ENCODE results near the gene MAP3K7CL.

The MAP3K7CL gene, protein sequence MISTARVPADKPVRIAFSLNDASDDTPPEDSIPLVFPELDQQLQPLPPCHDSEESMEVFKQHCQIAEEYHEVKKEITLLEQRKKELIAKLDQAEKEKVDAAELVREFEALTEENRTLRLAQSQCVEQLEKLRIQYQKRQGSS

DNA sequence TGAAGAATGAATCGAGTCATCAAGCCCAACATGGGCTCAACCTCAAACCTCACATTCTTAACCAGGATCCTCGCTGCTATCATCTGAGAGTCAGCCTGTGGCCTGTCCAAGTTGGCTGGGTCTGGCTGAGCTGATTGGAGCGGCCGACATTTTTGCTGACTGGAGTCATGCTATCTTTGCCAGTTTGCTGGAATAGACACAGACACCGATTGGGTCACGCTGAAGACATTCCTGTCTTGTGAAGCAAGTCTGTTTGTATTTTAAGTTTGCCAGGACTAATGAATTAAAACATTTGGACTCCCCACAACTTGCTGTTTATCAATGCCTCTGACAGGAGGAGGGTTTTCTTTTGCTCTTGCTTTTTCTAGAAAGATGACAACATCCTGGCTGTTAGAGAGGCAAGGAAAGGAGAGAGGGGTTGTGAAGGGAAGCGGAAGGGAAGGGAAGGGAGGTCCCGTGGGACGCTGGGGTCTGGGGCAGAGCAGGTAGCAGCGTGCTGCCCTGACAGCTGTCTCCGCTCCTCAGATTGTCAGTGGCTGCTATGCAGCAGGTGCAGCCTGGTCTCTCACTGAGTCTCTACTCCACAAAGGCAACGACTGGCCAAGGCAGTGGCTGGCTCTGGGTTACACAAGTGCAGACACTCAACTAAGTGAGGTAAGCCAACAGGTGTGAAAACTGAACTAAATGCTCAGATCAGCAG is at the start of gene MAP3K7CL:
TSS of gene MAP3K7CL (plus strand) at position 375 of the 700 bp plus-strand sequence. CDS start 2,701 bp downstream, outside the sequence.
- no peaks in the 10 kb centered on the region for H3K27me3 Mint-ChIP-seq
- H3K4me1 Mint-ChIP-seq = peaks cover 3% of the 10 kb centered on the region
- DNase-seq (no peak), ATAC-seq (no peak)
- H3K27ac Mint-ChIP-seq = no peak within 1 kb of the TSS
- H3K36me3 Mint-ChIP-seq (ENCODE audit: low read depth) = peaks cover 2% of the 10 kb centered on the region
- no peaks in the 10 kb centered on the region for H3K9me3 Mint-ChIP-seq
- H3K4me3 Mint-ChIP-seq = no peak within 1 kb of the TSS

DNA sequence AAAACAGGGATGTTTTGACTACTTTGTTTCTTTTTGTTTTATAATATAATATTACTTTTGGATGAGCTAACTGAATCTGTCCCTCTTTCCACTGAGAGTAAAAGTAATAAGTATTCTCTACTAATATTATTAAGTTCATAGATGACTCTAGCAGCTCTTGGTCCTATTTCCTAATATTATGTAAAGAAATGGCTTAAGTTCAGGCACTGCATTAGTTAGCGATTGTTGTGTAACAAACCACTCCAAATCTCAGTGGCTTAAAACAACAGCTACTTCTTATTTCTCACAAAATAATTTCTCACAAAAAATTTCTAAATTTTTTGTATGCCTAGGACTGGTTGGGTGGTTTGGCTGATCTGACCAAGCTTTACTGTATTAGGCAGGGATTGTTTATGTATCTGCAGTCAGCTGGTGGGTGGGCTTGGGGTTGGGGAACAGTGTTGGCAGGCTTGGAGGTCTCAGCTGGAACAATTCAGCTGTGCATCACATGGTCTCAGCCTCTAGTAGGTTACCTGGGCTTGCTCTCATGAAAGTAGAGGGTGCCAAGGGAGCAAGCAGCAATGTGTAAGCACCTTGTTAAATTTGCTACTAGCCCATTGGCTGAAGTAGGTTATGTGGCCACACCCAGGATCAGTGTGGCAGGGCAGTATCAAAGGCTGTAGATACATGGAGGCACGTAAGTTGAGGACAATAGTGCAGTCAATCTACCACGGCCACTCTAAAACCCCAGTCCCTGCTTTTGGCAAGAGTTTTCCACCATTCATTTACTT is 48.2 kb upstream of the MAP3K7CL start:
- H3K4me3 Mint-ChIP-seq = no peak overlapping the region
- DNase-seq = no peak
- peaks cover 44% of the 10 kb centered on the region for H3K4me1 Mint-ChIP-seq
- no peak overlapping the region for H3K27ac Mint-ChIP-seq
- H3K9me3 Mint-ChIP-seq = no peaks in the 10 kb centered on the region
- no peaks in the 10 kb centered on the region for H3K27me3 Mint-ChIP-seq
- ATAC-seq = no peak
- no peaks in the 10 kb centered on the region for H3K36me3 Mint-ChIP-seq (ENCODE audit: low read depth)

DNA sequence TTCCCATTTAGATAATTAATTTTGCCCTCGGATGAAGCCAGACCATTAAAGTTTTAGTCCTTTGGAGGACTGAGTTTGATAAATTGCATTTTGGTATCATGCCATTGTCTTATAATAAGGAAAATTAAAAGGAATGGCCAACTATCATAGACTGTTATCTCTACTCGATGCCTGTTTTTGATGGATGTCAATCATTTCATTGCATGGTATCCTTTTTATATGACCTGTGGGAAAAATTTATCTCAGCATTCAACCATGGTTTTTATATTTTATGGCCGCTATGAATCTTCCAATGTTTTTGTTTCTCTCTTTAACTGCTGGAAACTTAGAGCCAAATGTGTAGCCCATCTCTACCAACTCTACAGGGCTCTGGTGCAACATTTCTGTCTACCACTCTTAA is 47.1 kb upstream of the MAP3K7CL start:
- H3K4me1 Mint-ChIP-seq = peaks cover 40% of the 10 kb centered on the region
- H3K27ac Mint-ChIP-seq = no peak overlapping the region
- ATAC-seq = no peak

DNA sequence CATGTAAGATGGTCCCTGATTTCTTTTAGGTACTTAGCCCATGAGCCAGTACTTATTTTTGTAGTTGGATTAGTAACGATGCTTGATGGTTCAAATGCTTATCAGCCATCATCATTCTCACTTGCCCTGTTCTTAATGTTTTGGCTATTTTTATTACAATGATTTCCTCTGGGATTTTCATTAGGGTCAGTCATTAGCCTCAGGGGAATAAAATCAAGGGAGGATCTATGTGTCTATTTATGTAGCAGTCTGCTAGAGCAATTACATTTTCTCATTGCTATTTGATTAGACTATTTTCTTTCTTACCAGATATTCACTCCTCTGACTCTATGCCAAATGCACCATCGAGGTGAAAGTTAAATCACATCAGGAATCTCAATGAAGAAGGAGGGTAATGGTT is 46.1 kb upstream of the MAP3K7CL start:
- H3K4me3 Mint-ChIP-seq = no peak overlapping the region
- peaks cover 29% of the 10 kb centered on the region for H3K4me1 Mint-ChIP-seq
- no peaks in the 10 kb centered on the region for H3K9me3 Mint-ChIP-seq
- no peak for DNase-seq
- no peak for ATAC-seq
- H3K36me3 Mint-ChIP-seq (ENCODE audit: low read depth) = no peaks in the 10 kb centered on the region
- no peaks in the 10 kb centered on the region for H3K27me3 Mint-ChIP-seq
- H3K27ac Mint-ChIP-seq = no peak overlapping the region

More for the DNA sequence above, 47.1 kb upstream of the MAP3K7CL start:
- no peaks in the 10 kb centered on the region for H3K36me3 Mint-ChIP-seq (ENCODE audit: low read depth)
- no peaks in the 10 kb centered on the region for H3K9me3 Mint-ChIP-seq
- H3K4me3 Mint-ChIP-seq = no peak overlapping the region
- DNase-seq = no peak
- H3K27me3 Mint-ChIP-seq = no peaks in the 10 kb centered on the region

DNA sequence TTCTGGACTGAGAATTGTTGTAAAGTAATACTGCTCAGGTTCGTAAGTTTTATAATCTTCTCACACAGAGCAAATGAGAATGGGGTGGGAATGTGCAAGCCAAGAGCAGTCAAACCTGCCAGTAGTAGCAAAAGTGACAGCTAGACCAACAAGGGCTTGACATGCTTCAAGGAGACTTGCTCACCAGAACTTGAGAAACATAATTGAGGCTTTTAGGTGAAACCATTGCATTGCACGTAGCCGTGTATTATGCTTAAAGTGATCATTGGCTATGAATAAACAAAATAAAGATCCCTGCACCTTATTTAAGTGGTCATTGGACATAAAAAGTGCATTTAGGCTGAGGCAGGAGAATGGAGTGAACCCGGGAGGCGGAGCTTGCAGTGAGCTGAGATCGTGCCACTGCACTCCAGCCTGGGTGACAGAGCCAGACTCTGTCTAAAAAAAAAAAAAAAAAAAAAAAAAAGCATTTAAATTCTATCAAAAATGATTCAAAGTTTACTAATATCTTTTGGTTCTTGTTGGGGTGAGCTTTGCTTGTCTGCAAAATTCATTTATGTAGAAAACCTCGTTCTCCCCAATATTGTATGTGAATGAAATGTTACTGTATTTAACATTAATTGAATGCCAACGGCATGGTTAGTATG is 45.2 kb upstream of the MAP3K7CL start:
- no peak overlapping the region for H3K27ac Mint-ChIP-seq
- no peaks in the 10 kb centered on the region for H3K27me3 Mint-ChIP-seq
- ATAC-seq (no peak), DNase-seq (no peak)
- H3K9me3 Mint-ChIP-seq = no peaks in the 10 kb centered on the region
- H3K4me3 Mint-ChIP-seq = no peak overlapping the region
- H3K36me3 Mint-ChIP-seq (ENCODE audit: low read depth) = no peaks in the 10 kb centered on the region
- peaks cover 22% of the 10 kb centered on the region for H3K4me1 Mint-ChIP-seq

DNA sequence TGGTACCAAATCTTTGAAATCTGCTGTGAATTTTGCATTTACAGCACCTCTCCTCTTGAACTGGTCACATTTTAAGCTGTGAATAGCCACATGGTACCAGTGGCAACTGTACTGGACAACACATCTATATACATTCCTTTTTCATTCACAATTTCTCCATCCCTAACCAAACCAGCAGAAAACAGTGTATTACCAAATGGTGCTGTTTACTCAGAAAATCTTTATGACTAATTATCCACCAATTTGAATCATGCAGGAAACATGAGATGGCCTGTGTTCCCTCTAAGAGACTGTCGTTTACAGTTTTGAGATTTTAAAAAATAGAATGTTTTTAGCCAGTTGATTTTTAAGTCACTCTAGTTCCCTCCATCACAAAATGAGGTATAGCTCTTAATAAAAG is 39.4 kb upstream of the MAP3K7CL start:
- H3K4me1 Mint-ChIP-seq = peaks cover 10% of the 10 kb centered on the region
- H3K4me3 Mint-ChIP-seq = no peak overlapping the region
- DNase-seq (no peak), ATAC-seq (peak; percentile 62)
- no peaks in the 10 kb centered on the region for H3K9me3 Mint-ChIP-seq
- no peak overlapping the region for H3K27ac Mint-ChIP-seq
- peaks cover 2% of the 10 kb centered on the region for H3K36me3 Mint-ChIP-seq (ENCODE audit: low read depth)
- H3K27me3 Mint-ChIP-seq = no peaks in the 10 kb centered on the region

DNA sequence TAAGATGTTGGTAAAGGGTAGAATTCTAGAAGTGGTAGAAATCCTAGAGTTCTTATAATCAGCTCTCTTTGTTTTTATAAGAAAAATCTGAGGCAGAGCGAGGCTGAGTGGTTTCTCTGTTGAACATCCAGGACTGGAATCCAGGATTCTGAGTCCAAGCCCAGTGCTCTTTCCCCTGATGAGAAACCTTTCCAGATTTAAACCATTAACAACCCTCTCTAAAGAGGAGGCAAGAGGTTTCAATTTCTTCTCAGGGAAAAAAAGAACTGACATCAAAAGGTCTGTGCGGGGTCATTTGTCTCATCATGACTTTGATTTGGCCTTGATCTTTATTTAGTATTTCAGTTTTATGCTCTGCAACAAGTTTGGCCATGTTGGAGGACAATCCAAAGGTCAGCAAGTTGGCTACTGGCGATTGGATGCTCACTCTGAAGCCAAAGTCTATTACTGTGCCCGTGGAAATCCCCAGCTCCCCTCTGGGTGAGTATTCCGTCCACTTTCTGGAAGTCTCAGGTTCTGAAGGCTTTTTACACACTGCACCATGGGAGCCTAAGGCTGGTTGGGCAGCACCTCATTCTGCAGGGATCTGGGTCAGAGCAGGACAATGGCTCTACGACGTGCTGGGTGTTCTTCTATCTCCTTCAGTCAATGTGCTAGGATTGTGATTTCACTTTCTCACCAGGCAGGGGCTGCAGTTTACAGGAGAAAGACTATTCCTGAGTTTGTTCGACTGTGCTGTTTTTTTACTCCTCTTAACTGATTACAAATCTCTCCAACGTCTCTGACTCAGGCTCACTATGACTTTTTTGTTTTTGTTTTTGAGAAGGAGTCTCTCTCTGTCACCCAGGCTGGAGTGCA is 38.1 kb upstream of the MAP3K7CL start:
- no peaks in the 10 kb centered on the region for H3K9me3 Mint-ChIP-seq
- no peak overlapping the region for H3K27ac Mint-ChIP-seq
- no peak for DNase-seq
- ATAC-seq = no peak
- peaks cover 2% of the 10 kb centered on the region for H3K36me3 Mint-ChIP-seq (ENCODE audit: low read depth)
- no peak overlapping the region for H3K4me3 Mint-ChIP-seq
- no peaks in the 10 kb centered on the region for H3K27me3 Mint-ChIP-seq
- peaks cover 10% of the 10 kb centered on the region for H3K4me1 Mint-ChIP-seq

DNA sequence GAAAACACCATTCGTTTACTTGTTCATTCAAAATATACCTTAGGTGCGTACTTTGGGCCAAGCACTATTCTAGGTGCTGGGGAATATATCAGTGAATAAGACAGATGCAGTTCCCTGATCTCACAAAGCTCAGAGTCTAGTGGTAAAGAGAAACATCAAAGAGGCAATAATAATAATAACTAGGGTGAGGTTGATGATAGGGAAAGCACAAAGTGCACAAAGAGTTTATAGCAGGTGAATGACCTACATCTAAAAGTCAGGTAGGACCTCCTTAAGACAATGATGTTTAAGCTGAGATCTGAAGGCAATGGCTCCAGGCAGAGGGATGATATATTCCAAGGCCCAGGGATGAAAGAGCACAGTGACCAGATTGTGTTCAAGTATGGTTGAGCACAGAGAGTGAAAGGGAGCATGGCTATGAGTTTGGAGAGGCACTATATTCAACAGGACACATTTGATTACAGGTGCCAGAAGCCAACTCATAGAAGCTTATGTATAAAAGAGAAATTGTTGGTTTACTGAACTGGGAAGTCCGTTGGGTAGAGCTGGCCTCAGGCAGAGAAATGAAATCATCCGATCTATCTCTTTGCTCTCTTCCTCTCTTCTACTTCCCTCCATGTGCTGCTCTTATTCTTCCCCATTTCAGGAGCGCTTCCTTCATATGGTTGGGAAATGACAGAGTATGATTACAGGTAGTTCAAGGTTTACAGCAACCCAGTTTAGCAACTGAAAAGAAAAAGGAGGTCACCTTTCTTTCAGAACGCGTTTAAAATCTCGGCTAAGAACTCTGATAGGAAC is 34.0 kb upstream of the MAP3K7CL start:
- H3K9me3 Mint-ChIP-seq = no peaks in the 10 kb centered on the region
- H3K4me3 Mint-ChIP-seq = no peak overlapping the region
- peaks cover 4% of the 10 kb centered on the region for H3K4me1 Mint-ChIP-seq
- peaks cover 7% of the 10 kb centered on the region for H3K36me3 Mint-ChIP-seq (ENCODE audit: low read depth)
- no peak for ATAC-seq
- no peak overlapping the region for H3K27ac Mint-ChIP-seq
- H3K27me3 Mint-ChIP-seq = no peaks in the 10 kb centered on the region
- DNase-seq = no peak

DNA sequence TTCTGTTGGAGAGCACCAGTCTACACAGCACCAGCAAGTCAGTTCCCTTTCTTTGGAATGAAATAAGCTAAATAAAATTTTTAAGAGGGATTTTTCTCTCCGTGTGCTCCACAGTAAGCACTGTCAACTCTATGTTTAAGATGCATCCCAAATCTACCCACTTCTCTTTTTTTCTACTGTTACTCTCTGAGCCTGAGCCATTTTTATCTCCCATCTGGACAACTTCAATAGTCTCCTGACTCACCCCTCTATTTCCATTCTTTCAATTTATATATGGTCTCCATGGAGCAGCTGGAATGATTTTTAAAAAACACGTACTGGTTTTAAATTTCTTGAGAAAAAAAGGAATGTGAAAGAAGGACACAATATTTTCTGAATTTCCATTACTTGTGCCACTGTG is 32.3 kb upstream of the MAP3K7CL start:
- no peak overlapping the region for H3K4me3 Mint-ChIP-seq
- no peaks in the 10 kb centered on the region for H3K4me1 Mint-ChIP-seq
- H3K27ac Mint-ChIP-seq = no peak overlapping the region
- no peaks in the 10 kb centered on the region for H3K9me3 Mint-ChIP-seq
- no peaks in the 10 kb centered on the region for H3K27me3 Mint-ChIP-seq
- DNase-seq (no peak), ATAC-seq (no peak)
- peaks cover 7% of the 10 kb centered on the region for H3K36me3 Mint-ChIP-seq (ENCODE audit: low read depth)

DNA sequence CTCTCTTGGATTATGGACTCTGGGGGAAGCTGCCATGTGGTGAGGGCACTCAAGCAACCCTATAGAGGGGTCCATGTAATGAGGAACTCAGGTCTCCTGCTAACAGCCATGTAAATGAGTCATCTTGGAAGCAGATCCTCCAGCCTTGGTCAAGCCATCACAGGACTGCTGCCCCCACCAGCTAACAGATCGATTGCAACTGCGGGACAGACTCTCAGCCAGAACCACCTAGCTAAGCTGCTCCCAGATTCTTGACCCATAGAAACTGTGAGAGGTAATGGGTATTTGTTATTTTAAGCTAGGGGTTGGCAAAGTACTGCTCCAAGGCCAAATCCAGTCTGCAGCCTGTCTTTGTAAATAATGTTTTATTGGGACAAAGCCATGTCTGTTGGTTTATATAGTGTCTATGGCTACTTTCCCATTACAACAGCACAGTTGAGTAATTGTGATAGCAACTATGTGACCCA is 27.6 kb upstream of the MAP3K7CL start:
- Mint-ChIP-seq H3K9me3 (no peaks in the 10 kb centered on the region), H3K27me3 (no peaks in the 10 kb centered on the region), H3K27ac (no peak overlapping the region), H3K36me3 (ENCODE audit: low read depth) (peaks cover 5% of the 10 kb centered on the region), H3K4me3 (no peak overlapping the region), H3K4me1 (no peaks in the 10 kb centered on the region)
- ATAC-seq (no peak), DNase-seq (no peak)

DNA sequence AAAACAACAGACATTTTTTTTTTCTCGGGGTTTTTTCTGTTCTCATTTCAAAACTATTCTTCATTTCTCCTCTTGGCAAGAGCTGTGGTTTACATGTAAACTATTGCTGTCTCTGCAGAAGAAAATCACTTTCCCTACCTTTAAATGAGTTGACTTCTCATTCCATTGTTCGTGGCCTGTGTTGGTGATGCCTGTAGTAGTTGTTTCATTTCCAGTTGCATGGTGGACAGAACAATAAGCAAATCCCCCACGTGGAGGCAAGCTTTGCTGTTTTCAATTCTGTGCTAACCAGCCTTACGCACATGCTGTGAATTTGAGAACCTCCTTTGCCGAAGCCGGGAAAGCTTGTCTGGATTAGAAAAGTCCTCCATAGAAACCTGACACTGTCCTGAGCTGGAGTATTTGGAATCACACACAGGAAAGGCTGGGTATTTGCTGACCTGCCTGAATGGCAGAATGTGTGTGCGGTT is 26.2 kb upstream of the MAP3K7CL start:
- H3K4me1 Mint-ChIP-seq = no peaks in the 10 kb centered on the region
- peaks cover 2% of the 10 kb centered on the region for H3K36me3 Mint-ChIP-seq (ENCODE audit: low read depth)
- no peak for DNase-seq
- no peak overlapping the region for H3K27ac Mint-ChIP-seq
- ATAC-seq = no peak
- H3K4me3 Mint-ChIP-seq = no peak overlapping the region
- H3K27me3 Mint-ChIP-seq = no peaks in the 10 kb centered on the region
- H3K9me3 Mint-ChIP-seq = no peaks in the 10 kb centered on the region

DNA sequence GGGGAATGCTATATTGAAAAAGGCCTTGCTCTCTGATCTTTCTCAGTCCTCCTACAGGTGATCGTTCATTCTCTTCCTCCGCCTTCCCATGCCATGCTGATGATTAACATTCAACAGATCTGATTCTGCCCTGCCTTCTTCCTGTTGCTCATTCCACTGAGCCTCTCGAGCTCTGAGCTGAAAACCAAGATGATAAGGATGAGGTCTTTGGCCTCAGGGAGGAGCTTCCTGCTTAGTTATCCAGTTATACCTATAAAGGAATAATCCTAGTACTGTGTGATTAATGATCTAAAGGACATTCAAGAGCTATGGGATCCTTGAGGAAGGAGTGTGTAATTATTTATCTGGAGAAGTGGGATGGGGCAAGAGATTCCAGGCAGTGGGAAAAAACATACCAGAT is 25.2 kb upstream of the MAP3K7CL start:
- H3K27ac Mint-ChIP-seq = no peak overlapping the region
- no peak overlapping the region for H3K4me3 Mint-ChIP-seq
- H3K36me3 Mint-ChIP-seq (ENCODE audit: low read depth) = no peaks in the 10 kb centered on the region
- H3K9me3 Mint-ChIP-seq = no peaks in the 10 kb centered on the region
- DNase-seq (no peak), ATAC-seq (no peak)
- no peaks in the 10 kb centered on the region for H3K27me3 Mint-ChIP-seq
- no peaks in the 10 kb centered on the region for H3K4me1 Mint-ChIP-seq

DNA sequence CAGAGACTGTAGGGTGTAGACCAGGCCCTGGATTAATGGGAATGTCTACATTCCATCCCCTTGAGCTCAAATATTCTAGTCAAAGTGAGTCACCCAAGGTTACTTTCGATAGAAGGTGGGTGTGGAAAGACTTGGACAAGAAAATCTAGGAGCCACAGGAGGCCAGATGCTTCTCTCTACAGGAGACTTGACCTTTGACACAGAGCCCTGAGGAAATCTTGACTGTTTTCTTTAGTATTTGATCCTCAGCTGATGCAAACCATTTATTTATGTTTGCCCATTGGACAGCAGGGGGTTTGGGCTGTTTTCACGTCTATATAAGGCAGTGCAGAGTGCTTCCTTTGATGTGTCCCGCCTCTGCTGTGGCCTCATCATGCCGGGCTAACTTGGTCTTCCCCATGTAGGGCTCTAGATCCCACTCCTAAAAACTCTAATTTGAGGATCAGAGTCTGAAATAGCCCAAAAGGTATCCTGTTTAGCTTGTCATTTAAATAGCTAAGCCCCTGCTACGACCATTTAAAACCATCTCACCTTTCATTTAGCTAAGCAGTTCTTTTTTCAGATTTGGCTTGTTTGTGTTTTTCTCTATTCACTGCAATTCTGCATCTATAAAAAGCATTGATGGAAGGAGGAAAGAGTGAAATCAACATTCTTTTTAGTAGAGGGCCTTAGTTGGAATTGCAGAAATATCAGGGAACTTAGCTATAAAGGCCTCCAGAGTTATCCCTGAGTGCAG is 15.5 kb upstream of the MAP3K7CL start:
- Mint-ChIP-seq H3K36me3 (ENCODE audit: low read depth) (peaks cover 3% of the 10 kb centered on the region), H3K4me3 (no peak overlapping the region), H3K27ac (no peak overlapping the region), H3K27me3 (no peaks in the 10 kb centered on the region), H3K9me3 (no peaks in the 10 kb centered on the region), H3K4me1 (no peaks in the 10 kb centered on the region)
- no peak for DNase-seq
- ATAC-seq = no peak
